Measurements from ENCODE around the gene LRRC61.
"Not testable (repeated sequence)": the region's sequence is repeated elsewhere in the genome, so short reads cannot be mapped to it uniquely, and the experiment has no call there.

The LRRC61 gene, protein sequence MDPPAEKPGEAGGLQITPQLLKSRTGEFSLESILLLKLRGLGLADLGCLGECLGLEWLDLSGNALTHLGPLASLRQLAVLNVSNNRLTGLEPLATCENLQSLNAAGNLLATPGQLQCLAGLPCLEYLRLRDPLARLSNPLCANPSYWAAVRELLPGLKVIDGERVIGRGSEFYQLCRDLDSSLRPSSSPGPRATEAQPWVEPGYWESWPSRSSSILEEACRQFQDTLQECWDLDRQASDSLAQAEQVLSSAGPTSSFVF

GRCh38 chr7:150322833-150323681 lies at the start of gene LRRC61, which contains the start of gene ACTR3C:
LRRC61 (plus strand) TSS chr7:150323355; CDS start chr7:150336862, 13,507 bp downstream.
ACTR3C (minus strand) TSS chr7:150323545; CDS start chr7:150295296, 28,249 bp downstream.
- in situ Hi-C loops (cut with HindIII; ENCODE audit: low pct_ligation_motif_present, low pct_unique_long_range_greater_than_20kb, low sequenced_read_pairs) = no loop called here
- DNase-seq = peak; percentile 87

DNA sequence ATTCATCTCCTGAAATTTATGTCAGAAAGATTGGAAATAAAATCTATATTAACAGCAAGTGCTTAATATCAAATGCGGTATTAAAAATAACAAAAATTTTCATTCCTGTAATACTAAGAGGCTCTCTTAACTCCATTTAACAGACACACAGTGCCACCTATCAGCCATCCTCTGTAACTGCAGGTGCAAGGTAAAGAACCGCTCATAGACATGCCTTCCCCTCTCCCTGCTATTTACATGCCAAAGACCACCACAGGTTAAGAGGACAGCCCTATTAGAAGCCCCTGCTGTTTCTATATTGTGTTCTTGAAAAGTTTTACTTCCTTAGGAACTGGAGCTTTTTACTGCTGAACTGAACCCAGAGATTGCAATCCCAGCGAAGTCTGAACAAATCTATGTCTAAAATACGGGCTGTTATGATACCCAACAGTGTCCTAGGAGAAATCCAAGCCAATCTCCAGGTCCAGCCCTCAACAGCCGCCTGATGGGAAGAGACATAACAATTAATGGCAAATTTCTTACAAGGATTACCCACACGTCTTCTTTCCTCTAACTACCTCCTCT lies 46.9 kb upstream of the LRRC61 start:
- in situ Hi-C loops (cut with HindIII; ENCODE audit: low pct_ligation_motif_present, low pct_unique_long_range_greater_than_20kb, low sequenced_read_pairs) = not testable (repeated sequence)
- peak; percentile 52 for DNase-seq

- DNase-seq; in situ Hi-C loops (cut with HindIII; ENCODE audit: low pct_ligation_motif_present, low pct_unique_long_range_greater_than_20kb, low sequenced_read_pairs): not testable (repeated sequence)
Observed at GRCh38 chr7:150278383-150278782, 44.8 kb upstream of the LRRC61 start.

DNA sequence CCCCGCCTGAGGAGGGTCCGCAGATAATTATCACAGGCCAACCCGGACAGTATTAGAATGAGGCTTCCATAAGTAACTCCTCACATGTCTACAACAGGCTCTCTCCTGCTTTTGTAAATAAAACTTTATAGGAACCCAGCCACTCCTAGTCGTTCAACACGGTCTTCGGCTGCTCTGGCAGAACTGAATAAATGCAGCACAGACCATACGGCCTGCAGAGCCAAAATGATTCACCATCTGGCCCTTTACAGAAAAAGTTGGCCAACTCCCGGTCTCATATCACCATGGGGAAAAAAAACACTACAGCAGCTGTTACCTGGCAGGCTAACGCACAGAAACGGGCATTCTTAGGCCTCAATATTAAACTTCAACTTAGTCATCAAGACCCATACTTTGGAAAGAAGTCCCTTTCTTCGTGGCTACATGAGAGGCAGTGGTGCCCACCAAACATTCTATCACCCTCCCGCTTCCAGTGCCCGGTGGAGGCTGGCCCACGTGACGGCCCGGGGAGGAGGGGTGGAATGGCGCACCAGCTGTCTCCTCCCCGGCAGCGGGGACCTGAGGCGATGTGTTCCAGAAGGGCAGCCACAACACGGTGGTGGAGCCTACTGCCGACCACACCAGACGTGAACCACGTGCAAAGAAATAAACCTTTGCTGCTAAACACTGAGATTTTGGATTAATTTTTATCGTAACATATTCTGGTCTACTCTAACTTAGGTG lies 41.3 kb upstream of the LRRC61 start:
- in situ Hi-C loops (cut with HindIII; ENCODE audit: low pct_ligation_motif_present, low pct_unique_long_range_greater_than_20kb, low sequenced_read_pairs) = not testable (repeated sequence)

DNA sequence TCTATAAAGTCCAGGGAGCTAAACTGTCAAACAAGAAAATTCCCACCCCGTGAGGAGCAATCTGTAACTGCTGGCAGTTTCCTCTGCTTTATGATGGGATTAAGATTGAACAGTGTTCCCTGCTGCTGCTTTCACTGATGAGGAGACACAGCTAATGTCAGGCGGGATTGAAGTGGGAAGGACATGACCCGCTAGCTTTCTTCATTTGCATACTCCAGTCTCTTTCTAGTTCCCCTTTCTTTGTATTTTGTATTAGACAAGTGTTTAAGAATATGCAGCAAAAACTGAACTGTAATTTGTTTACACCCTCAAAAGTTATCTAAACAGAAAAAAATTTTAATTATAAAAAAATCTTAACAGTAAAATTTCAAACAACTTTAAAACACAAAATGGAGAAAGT lies 40.0 kb upstream of the LRRC61 start:
- in situ Hi-C loops (cut with HindIII; ENCODE audit: low pct_ligation_motif_present, low pct_unique_long_range_greater_than_20kb, low sequenced_read_pairs); DNase-seq: not testable (repeated sequence)

More for the DNA sequence above, 41.3 kb upstream of the LRRC61 start:
- not testable (repeated sequence) for DNase-seq

GRCh38 chr7:150283608-150284007 lies 39.5 kb upstream of the LRRC61 start:
- in situ Hi-C loops (cut with HindIII; ENCODE audit: low pct_ligation_motif_present, low pct_unique_long_range_greater_than_20kb, low sequenced_read_pairs) = not testable (repeated sequence)

GRCh38 chr7:150285849-150286754 lies 37.1 kb upstream of the LRRC61 start:
- DNase-seq = peak; percentile 54
- in situ Hi-C loops (cut with HindIII; ENCODE audit: low pct_ligation_motif_present, low pct_unique_long_range_greater_than_20kb, low sequenced_read_pairs) = not testable (repeated sequence)

More at GRCh38 chr7:150283608-150284007, 39.5 kb upstream of the LRRC61 start:
- DNase-seq = not testable (repeated sequence)

DNA sequence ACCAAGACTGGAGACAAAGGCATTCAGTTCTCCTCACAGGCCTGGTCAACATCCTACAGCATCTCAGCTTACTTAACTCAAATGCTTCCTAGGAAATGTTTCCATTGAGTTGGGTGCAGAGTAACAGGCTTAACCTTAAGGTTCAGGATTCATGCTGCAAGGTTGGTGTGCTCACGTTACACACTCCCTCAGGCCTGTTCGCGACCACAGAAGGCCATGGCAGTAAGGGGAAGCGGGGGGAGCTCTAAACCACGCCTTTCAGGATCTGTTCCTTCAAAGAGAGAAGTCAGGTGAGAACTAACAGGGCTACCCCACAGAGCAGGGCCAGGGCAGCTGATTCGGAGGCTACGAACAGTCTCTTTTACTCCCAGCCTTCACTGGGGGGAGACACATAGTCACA lies 35.3 kb upstream of the LRRC61 start:
- in situ Hi-C loops (cut with HindIII; ENCODE audit: low pct_ligation_motif_present, low pct_unique_long_range_greater_than_20kb, low sequenced_read_pairs); DNase-seq: not testable (repeated sequence)

- DNase-seq; in situ Hi-C loops (cut with HindIII; ENCODE audit: low pct_ligation_motif_present, low pct_unique_long_range_greater_than_20kb, low sequenced_read_pairs): not testable (repeated sequence)
Observed at GRCh38 chr7:150288816-150289215, 34.3 kb upstream of the LRRC61 start.

- in situ Hi-C loops (cut with HindIII; ENCODE audit: low pct_ligation_motif_present, low pct_unique_long_range_greater_than_20kb, low sequenced_read_pairs); DNase-seq: not testable (repeated sequence)
Observed at GRCh38 chr7:150290317-150290716, 32.8 kb upstream of the LRRC61 start.

- DNase-seq; in situ Hi-C loops (cut with HindIII; ENCODE audit: low pct_ligation_motif_present, low pct_unique_long_range_greater_than_20kb, low sequenced_read_pairs): not testable (repeated sequence)
Observed at GRCh38 chr7:150295027-150295426, 28.1 kb upstream of the LRRC61 start.

DNA sequence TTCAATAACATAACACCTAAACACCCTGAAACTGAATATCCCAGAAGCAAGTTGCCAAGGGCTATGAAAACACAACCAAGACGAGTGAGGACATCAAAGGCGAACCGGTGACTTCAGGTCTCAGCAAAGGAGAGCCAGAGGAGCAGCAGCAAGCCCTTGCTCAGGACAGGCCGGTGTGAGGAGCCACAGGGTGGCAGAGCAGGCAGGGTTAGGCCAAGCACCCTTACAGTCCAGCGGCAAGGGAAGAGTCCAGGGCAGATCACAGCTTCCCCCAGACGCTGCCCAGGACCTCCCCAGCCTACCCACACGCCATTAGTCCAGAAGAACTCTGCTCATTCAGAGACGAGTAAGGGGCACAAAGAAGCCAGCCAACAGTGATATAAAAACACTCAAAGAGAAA lies 27.5 kb upstream of the LRRC61 start:
- in situ Hi-C loops (cut with HindIII; ENCODE audit: low pct_ligation_motif_present, low pct_unique_long_range_greater_than_20kb, low sequenced_read_pairs); DNase-seq: not testable (repeated sequence)

DNA sequence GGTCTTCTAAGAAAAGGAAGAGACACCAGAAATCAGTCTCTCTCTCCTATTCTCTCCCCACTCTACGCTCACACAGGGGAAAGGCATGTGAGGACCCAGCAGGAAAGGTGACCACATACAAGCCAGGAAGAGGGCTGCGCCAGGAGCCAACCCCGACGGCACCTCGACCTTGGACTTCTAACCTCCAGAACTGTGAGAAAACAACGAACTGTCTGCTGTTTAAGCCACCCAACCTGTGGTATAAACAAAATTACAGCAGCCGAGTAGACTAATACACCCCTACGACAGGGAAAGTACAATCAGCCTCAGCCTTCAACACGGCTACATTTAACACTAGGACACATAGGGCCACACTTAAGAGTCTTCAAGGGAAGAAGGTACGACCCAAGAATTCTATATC lies 26.4 kb upstream of the LRRC61 start:
- in situ Hi-C loops (cut with HindIII; ENCODE audit: low pct_ligation_motif_present, low pct_unique_long_range_greater_than_20kb, low sequenced_read_pairs); DNase-seq: not testable (repeated sequence)

GRCh38 chr7:150297978-150298377 lies 25.2 kb upstream of the LRRC61 start:
- DNase-seq; in situ Hi-C loops (cut with HindIII; ENCODE audit: low pct_ligation_motif_present, low pct_unique_long_range_greater_than_20kb, low sequenced_read_pairs): not testable (repeated sequence)

- in situ Hi-C loops (cut with HindIII; ENCODE audit: low pct_ligation_motif_present, low pct_unique_long_range_greater_than_20kb, low sequenced_read_pairs) = not testable (repeated sequence)
- peak; percentile 93 for DNase-seq
Observed at GRCh38 chr7:150302908-150303310, 20.2 kb upstream of the LRRC61 start.

DNA sequence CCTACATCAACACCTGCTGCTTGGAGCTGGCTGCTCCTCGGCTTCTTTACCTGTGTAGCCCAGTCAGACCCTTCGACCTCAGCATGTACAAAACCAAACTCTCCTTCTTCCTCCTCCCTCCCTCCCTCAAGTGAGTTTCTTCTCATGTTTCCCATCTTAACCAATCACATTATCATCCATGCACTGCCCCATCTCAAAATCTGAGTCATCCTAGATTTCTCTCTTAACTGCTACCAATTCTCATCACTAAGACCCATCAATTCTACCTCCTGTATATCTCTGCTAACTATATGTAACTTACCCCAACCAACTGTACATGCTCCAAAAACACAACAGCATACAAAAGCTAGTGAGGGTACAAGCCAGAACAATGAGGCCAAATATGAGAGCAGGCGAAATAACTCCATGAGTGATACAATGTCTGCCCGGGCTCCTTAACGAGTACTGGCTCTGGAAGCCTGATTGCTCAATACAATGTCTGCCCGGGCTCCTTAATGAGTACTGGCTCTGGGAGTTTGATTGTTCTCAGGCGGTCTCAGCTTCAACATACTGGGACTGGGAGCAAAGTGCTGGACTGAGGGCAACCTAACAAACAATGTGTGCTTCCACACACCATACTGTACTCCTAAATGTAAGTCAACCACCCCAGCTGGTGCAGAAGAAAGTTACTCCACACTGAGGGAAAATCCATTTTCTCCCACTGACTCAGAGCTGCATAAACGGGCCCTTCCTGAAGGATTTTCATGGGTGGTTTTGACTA lies 18.5 kb upstream of the LRRC61 start:
- DNase-seq; in situ Hi-C loops (cut with HindIII; ENCODE audit: low pct_ligation_motif_present, low pct_unique_long_range_greater_than_20kb, low sequenced_read_pairs): not testable (repeated sequence)

All from ACHN (cell line).